GM18858 (cell line): ENCODE data around the gene RSL24D1.

Experiments used
- ATAC-seq: cut with Tn5 transposase; IDR thresholded peaks from one replicate; pipeline ENCODE4 v1.9.1; 2021; ENCODE audit not compliant: unreplicated experiment

Gene RSL24D1

GRCh38 chr15:55196458-55197361, at the start of gene RSL24D1:
TSS of gene RSL24D1 (minus strand) at chr15:55196941. CDS start at chr15:55196890, 51 bp downstream.
- ATAC-seq = peak; percentile 93

- ATAC-seq = no peak
These were observed 48.3 kb upstream of the RSL24D1 start for GRCh38 chr15:55245059-55245458.

- no peak for ATAC-seq
These were observed 45.1 kb upstream of the RSL24D1 start for GRCh38 chr15:55241891-55242290.

- no peak for ATAC-seq
These were observed 44.4 kb upstream of the RSL24D1 start for GRCh38 chr15:55241186-55241585.

- ATAC-seq = no peak
These were observed 43.5 kb upstream of the RSL24D1 start for GRCh38 chr15:55240125-55240760.

- ATAC-seq = no peak
These were observed 42.8 kb upstream of the RSL24D1 start for GRCh38 chr15:55239440-55240124.

- no peak for ATAC-seq
These were observed 42.1 kb upstream of the RSL24D1 start for GRCh38 chr15:55238877-55239276.

- no peak for ATAC-seq
These were observed 40.7 kb upstream of the RSL24D1 start for GRCh38 chr15:55237219-55238130.

- ATAC-seq = no peak
These were observed 38.9 kb upstream of the RSL24D1 start for GRCh38 chr15:55235546-55236036.

GRCh38 chr15:55234800-55235104, 38.0 kb upstream of the RSL24D1 start:
- ATAC-seq = no peak

GRCh38 chr15:55234104-55234799, 37.5 kb upstream of the RSL24D1 start:
- no peak for ATAC-seq

- no peak for ATAC-seq
These were observed 34.7 kb upstream of the RSL24D1 start for GRCh38 chr15:55231455-55231854.

GRCh38 chr15:55230953-55231352, 34.2 kb upstream of the RSL24D1 start:
- no peak for ATAC-seq

- ATAC-seq = no peak
These were observed 33.4 kb upstream of the RSL24D1 start for GRCh38 chr15:55230051-55230670.

GRCh38 chr15:55226127-55226526, 29.4 kb upstream of the RSL24D1 start:
- ATAC-seq = no peak

GRCh38 chr15:55224892-55225291, 28.2 kb upstream of the RSL24D1 start:
- ATAC-seq = no peak

GRCh38 chr15:55222588-55222987, 25.8 kb upstream of the RSL24D1 start:
- ATAC-seq = peak; percentile 70

GRCh38 chr15:55221090-55222011, 24.6 kb upstream of the RSL24D1 start:
- ATAC-seq = peak; percentile 30

GRCh38 chr15:55220606-55221005, 23.9 kb upstream of the RSL24D1 start:
- ATAC-seq = no peak
